ENCODE results near the gene GPD1.

- TF ChIP-seq POLR2A (IDR thresholded peaks at IDR 0.05): no peak
- TF ChIP-seq CTCF (IDR thresholded peaks at IDR 0.05): no peak
These were observed 47.4 kb downstream of the GPD1 start for GRCh38 chr12:50151047-50151687.
